Activated T-helper 2 cell treated with anti-CD3 and anti-CD28 coated beads, Interferon-gamma antibody, Interleukin-2, Interleukin-4, amounts not matched to agents 10 μg/mL and 5 μg/mL and 100 μg/mL, durations not matched to agents 14 hours and 24 hours and 36 hours (primary cell): Measurements from ENCODE around the gene DNAJC1. TPM values are rescaled to one million over a fixed set of nuclear protein-coding genes. Genes with fewer than 3 reads are reported as not detected.

Source experiments
- DNase-seq: peaks from one replicate; pipeline ENCODE4 v3.0.0; 2021; ENCODE audit warnings: low spot score
- H3K27ac Mint-ChIP-seq: one replicate; pipeline ENCODE4 v1.8.0; 2021; ENCODE audit warnings: mixed read lengths
- H3K27me3 Mint-ChIP-seq: one replicate; pipeline ENCODE4 v1.8.0; 2021; ENCODE audit warnings: low read depth, mixed read lengths
- H3K36me3 Mint-ChIP-seq: one replicate; pipeline ENCODE4 v1.8.0; 2021; ENCODE audit warnings: low read depth, mixed read lengths
- H3K4me1 Mint-ChIP-seq: one replicate; pipeline ENCODE4 v1.8.0; 2021; ENCODE audit warnings: low read depth, mixed read lengths
- H3K4me3 Mint-ChIP-seq: one replicate; pipeline ENCODE4 v1.8.0; 2021; ENCODE audit warnings: low read depth, mild to moderate bottlenecking, moderate library complexity, mixed read lengths
- H3K9me3 Mint-ChIP-seq: one replicate; pipeline ENCODE4 v1.8.0; 2021; ENCODE audit warnings: mixed read lengths
- intact Hi-C: fragments of 100-400 bp; cut with micrococcal nuclease; formaldehyde crosslinking; loops from one replicate; pipeline ENCODE4 v1.15.1; 2023
- total RNA-seq: library from RNA; stranded (reverse); gene quantifications from 2 replicates; pipeline ENCODE4 v1.2.3, GENCODE V29; 2022

DNAJC1 gene
- total RNA-seq, 1 donor from 2014 or later = 24.0 TPM

- intact Hi-C loops = no loop called here
- H3K4me3 Mint-ChIP-seq = no peak overlapping the region
- H3K27me3 Mint-ChIP-seq = no peaks in the 10 kb centered on the region
- no peak overlapping the region for H3K27ac Mint-ChIP-seq
- peaks cover 14% of the 10 kb centered on the region for H3K9me3 Mint-ChIP-seq
- DNase-seq = no peak
- peaks cover 3% of the 10 kb centered on the region for H3K4me1 Mint-ChIP-seq
- peaks cover 2% of the 10 kb centered on the region for H3K36me3 Mint-ChIP-seq
Measured at GRCh38 chr10:21969326-21970287, 33.9 kb downstream of the DNAJC1 start.

DNA sequence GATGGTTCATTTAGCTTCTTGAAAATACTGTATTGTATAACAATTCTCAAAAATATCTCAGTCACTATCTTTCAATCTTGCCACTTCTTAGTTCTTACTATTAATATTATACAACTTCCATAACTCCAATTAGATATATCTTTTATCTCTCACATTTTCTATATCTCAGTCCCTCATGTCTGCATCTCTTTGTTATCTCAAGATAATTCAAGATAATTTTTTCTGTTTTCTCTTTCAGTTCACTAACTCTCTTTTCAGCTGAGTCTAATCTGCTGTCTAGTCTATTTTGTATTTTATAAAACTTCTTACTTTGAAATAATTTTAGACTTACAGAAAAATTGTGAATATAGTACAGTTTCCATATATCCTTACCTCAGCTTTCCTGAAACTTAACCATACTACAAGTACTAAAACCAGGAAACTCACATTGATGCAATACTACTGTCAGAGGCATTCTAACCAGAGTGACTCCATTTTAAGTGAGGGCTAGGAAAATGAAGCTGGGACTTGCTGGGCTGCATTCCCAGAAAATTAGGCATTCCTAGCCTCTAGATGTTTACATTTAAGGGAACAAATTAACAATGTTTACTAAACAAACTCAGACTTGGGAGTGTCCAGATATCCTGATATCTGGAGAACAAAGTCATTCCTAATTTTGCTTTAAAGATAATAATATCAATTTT, 38.4 kb downstream of the DNAJC1 start:
- DNase-seq = no peak
- H3K36me3 Mint-ChIP-seq = peaks cover 3% of the 10 kb centered on the region
- H3K27me3 Mint-ChIP-seq = no peaks in the 10 kb centered on the region
- H3K27ac Mint-ChIP-seq = no peak overlapping the region
- intact Hi-C loops = no loop called here
- H3K9me3 Mint-ChIP-seq = peaks cover 14% of the 10 kb centered on the region
- no peak overlapping the region for H3K4me3 Mint-ChIP-seq
- peaks cover 7% of the 10 kb centered on the region for H3K4me1 Mint-ChIP-seq

GRCh38 chr10:21962358-21962757, 41.2 kb downstream of the DNAJC1 start:
- peaks cover 7% of the 10 kb centered on the region for H3K4me1 Mint-ChIP-seq
- intact Hi-C loops = no loop called here
- H3K27ac Mint-ChIP-seq = no peak overlapping the region
- no peak for DNase-seq
- peaks cover 3% of the 10 kb centered on the region for H3K36me3 Mint-ChIP-seq
- H3K4me3 Mint-ChIP-seq = no peak overlapping the region
- peaks cover 14% of the 10 kb centered on the region for H3K9me3 Mint-ChIP-seq
- H3K27me3 Mint-ChIP-seq = no peaks in the 10 kb centered on the region

DNA sequence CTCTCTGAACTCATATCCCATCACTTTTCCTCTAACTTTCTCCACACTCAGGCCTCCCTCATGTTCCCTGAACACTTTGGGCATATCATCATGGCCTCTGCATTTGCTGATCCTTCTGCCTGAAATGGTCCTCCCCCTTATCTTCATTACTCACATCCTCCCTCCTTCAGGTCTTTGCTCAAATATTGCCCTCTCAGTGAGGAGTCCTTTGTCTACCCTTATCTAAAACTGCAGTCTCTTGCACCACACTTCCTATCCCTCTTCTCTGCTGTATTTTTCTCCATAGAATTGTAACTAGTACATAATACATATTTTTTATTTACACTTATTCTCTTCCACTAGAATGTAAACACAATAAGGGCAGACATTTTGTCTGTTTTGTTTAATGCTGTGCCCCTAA, 41.7 kb downstream of the DNAJC1 start:
- no peaks in the 10 kb centered on the region for H3K27me3 Mint-ChIP-seq
- no peak overlapping the region for H3K27ac Mint-ChIP-seq
- H3K36me3 Mint-ChIP-seq = peaks cover 3% of the 10 kb centered on the region
- no peak overlapping the region for H3K4me3 Mint-ChIP-seq
- intact Hi-C loops = no loop called here
- peaks cover 7% of the 10 kb centered on the region for H3K4me1 Mint-ChIP-seq
- no peak for DNase-seq
- H3K9me3 Mint-ChIP-seq = peaks cover 11% of the 10 kb centered on the region

DNA sequence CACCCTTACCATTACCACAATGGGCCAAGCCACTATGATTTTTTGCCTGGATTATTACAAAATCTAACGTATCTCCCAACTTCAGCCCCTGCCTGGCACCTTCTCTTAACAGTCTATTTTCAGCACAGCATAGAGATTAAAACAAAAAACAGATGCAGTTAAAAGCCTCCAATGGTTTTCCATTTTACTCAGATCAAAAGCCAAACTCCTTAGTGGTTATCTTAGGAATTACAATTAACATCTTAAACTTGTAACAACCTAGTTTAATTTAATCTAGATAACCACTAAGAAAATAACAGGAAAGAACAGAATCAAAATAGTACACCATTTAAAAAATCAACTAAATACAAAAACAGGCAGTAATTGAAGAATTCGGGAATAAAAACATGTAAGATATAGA, 43.5 kb downstream of the DNAJC1 start:
- H3K27me3 Mint-ChIP-seq = no peaks in the 10 kb centered on the region
- peaks cover 7% of the 10 kb centered on the region for H3K4me1 Mint-ChIP-seq
- intact Hi-C loops = no loop called here
- peaks cover 3% of the 10 kb centered on the region for H3K36me3 Mint-ChIP-seq
- H3K27ac Mint-ChIP-seq = no peak overlapping the region
- H3K4me3 Mint-ChIP-seq = no peak overlapping the region
- no peak for DNase-seq
- peaks cover 4% of the 10 kb centered on the region for H3K9me3 Mint-ChIP-seq

DNA sequence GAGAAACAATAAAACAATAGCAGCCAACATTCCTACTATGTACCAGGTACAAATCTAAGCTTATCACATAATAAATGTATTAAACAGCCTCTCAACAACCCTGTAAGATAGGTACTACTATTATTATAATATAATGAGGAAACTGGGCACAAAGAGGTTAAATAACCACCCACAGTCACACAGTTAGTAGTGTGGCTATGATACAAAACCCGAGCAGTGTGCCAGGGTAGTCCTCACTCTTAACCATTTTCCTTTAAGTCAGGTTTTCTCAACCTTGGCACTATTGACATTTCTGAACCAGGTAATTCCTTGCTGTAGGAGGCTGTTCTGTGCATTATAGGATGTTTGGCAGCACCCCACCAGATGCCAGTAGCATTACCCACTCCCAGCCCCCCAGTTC, 48.8 kb downstream of the DNAJC1 start:
- no peak overlapping the region for H3K4me3 Mint-ChIP-seq
- no peak for DNase-seq
- no peak overlapping the region for H3K27ac Mint-ChIP-seq
- intact Hi-C loops = loop anchor here (5.0 kb wide), 1 partner anchor 677 kb away; no protein-coding TSS in a partner anchor
- no peaks in the 10 kb centered on the region for H3K9me3 Mint-ChIP-seq
- H3K36me3 Mint-ChIP-seq = no peaks in the 10 kb centered on the region
- H3K27me3 Mint-ChIP-seq = no peaks in the 10 kb centered on the region
- H3K4me1 Mint-ChIP-seq = peaks cover 3% of the 10 kb centered on the region

DNA sequence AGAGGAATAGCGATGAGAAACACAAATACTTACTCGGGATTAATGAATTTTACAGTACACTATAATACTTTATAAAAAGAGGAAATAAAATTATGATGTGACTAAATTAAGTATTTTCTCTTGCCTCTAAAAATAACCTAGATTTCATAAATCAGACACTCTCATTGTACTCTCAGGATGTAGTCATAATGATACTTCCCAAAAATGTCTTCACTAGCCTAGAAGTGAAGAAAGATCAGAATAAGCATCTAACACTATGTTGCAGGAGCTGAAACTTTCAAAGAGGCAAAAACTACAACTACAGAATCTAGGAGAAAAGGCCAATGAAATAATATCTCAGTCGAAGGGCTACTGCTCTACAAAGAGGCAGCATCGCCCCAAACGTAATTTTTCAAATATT, 49.4 kb downstream of the DNAJC1 start:
- no peak overlapping the region for H3K4me3 Mint-ChIP-seq
- intact Hi-C loops = loop anchor here (5.0 kb wide), 1 partner anchor 677 kb away; no protein-coding TSS in a partner anchor
- no peak for DNase-seq
- H3K27ac Mint-ChIP-seq = no peak overlapping the region
- H3K27me3 Mint-ChIP-seq = no peaks in the 10 kb centered on the region
- peaks cover 3% of the 10 kb centered on the region for H3K4me1 Mint-ChIP-seq
- H3K36me3 Mint-ChIP-seq = no peaks in the 10 kb centered on the region
- H3K9me3 Mint-ChIP-seq = no peaks in the 10 kb centered on the region

DNA sequence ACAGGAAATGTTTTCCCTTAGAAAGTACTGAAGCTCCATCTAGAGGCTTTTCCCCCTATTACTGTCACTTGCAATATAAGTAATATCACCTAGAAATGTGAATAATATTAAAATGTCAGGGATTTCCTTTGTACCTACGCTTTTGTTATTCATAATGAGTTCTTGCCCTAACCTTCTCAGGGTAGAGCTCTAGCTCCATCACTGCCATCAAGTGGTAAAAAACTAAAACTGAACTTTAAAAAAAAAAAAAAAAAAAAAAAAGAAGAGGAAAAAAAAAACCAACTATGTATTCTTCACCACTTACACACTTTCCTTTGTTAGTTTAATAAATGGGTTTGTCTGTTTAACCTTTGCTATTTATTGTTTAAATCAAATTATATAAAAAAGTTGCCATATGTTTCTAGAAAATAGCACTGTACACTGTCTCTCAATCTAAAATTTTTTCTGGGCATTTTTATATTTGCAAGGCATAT, 49.9 kb downstream of the DNAJC1 start:
- H3K27me3 Mint-ChIP-seq = no peaks in the 10 kb centered on the region
- no peaks in the 10 kb centered on the region for H3K36me3 Mint-ChIP-seq
- peaks cover 3% of the 10 kb centered on the region for H3K4me1 Mint-ChIP-seq
- intact Hi-C loops = loop anchor here (1.0 to 5.0 kb wide), 2 partner anchors 458 to 676 kb away; no protein-coding TSS in a partner anchor
- H3K9me3 Mint-ChIP-seq = no peaks in the 10 kb centered on the region
- H3K27ac Mint-ChIP-seq = no peak overlapping the region
- DNase-seq = no peak
- H3K4me3 Mint-ChIP-seq = no peak overlapping the region

DNA sequence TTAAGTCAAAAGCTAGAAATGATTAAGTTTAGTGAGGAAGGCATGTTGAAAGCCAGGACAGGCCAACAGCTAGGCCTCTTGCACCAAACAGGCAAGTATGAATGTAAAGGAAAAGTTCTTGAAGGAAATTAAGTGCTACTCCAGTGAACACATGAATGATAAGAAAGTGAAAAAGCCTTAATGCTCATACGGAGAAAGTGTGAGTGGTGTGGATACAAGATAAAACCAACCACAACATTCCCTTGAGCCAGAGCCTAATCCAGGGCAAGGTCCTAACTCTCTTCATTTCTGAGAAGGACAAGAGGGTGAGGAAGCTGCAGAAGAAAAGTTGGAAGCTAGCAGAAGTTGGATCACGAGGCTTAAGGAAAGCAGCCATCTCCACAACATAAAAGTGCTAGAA, 53.0 kb downstream of the DNAJC1 start:
- H3K9me3 Mint-ChIP-seq = no peaks in the 10 kb centered on the region
- H3K4me3 Mint-ChIP-seq = no peak overlapping the region
- intact Hi-C loops = loop anchor here (5.0 kb wide), 1 partner anchor 673 kb away; no protein-coding TSS in a partner anchor
- peaks cover 3% of the 10 kb centered on the region for H3K4me1 Mint-ChIP-seq
- no peak overlapping the region for H3K27ac Mint-ChIP-seq
- no peaks in the 10 kb centered on the region for H3K36me3 Mint-ChIP-seq
- H3K27me3 Mint-ChIP-seq = no peaks in the 10 kb centered on the region
- DNase-seq = no peak

- peaks cover 9% of the 10 kb centered on the region for H3K4me1 Mint-ChIP-seq
- no peak overlapping the region for H3K27ac Mint-ChIP-seq
- no peak overlapping the region for H3K4me3 Mint-ChIP-seq
- H3K9me3 Mint-ChIP-seq = no peaks in the 10 kb centered on the region
- DNase-seq = no peak
- H3K27me3 Mint-ChIP-seq = no peaks in the 10 kb centered on the region
- intact Hi-C loops = no loop called here
- no peaks in the 10 kb centered on the region for H3K36me3 Mint-ChIP-seq
Measured at GRCh38 chr10:21946946-21947345, 56.6 kb downstream of the DNAJC1 start.

DNA sequence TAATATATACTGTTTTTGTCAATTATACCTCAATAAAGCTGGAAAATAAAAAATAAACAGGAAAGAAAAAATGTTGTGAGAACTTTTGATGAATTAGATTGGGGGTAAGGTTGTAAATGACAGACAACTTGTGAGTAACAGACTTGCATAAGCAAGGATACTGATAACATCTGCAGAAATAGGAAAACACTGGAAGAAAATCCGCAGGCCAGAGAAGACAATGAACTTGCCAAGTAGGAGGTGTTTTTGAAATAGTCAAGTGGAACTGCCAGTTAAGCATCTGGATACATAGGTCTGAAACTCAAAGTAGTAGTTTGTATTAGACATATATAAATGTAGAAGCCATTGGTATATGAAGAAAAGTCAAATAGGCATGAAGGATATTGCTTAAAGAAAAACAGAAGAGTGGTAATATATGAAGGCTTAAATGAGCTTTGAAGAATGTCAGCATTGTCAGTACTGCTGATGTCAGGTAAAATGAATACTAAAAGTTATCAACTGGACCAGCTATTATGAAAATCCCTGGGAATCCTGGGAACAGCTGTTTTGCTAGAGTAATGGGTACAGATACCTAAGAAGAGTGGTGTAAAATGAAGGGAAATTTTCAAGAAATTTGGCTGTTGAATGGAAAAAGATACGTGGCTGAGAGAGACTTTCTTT, 58.7 kb downstream of the DNAJC1 start:
- Mint-ChIP-seq H3K27me3 (no peaks in the 10 kb centered on the region), H3K36me3 (no peaks in the 10 kb centered on the region), H3K9me3 (no peaks in the 10 kb centered on the region), H3K27ac (no peak overlapping the region), H3K4me3 (no peak overlapping the region), H3K4me1 (peaks cover 6% of the 10 kb centered on the region)
- DNase-seq = no peak
- intact Hi-C loops = no loop called here

DNA sequence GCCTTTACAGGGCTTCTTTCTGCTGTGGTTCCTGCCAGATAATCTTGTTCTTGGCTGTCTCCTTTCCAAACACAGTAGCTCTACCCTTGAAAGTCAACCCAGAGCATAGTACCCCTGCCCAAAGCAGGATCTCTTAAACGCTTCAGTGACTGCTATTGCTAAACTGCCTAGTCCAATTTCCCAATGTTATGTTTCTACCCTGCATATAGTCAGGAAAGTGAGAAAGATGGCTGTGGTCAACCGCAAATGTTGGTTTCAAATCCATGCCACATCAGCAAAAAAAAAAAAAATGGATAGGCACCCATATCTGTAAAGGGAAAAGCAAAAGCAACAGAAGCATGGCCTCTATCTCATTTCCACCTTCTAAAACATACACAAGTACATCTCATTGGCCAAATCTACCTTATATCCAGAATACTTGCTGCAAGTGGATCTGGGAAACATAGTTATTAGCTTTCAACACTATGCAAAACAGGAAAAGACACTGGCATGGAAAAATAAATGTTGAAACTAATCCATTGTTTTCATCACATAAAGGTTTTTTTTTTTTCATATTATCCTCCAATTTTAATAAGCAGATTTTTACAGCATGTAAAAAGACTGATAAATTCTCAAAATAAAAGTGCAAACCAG, 59.8 kb downstream of the DNAJC1 start:
- intact Hi-C loops = no loop called here
- H3K9me3 Mint-ChIP-seq = no peaks in the 10 kb centered on the region
- peaks cover 6% of the 10 kb centered on the region for H3K4me1 Mint-ChIP-seq
- H3K36me3 Mint-ChIP-seq = peaks cover 5% of the 10 kb centered on the region
- H3K4me3 Mint-ChIP-seq = no peak overlapping the region
- H3K27me3 Mint-ChIP-seq = no peaks in the 10 kb centered on the region
- DNase-seq = no peak
- H3K27ac Mint-ChIP-seq = no peak overlapping the region
